Activated CD8-positive, alpha-beta T cell treated with anti-CD3 and anti-CD28 coated beads for 36 hours (primary cell): ENCODE measurements around the gene KANK3. TPM values are rescaled to one million over a fixed set of nuclear protein-coding genes. Genes with fewer than 3 reads are reported as not detected.
"Not testable (repeated sequence)": the region's sequence is repeated elsewhere in the genome, so short reads cannot be mapped to it uniquely, and the experiment has no call there.

Experiments used
- ATAC-seq: fragments of 200-7000 bp; cut with Tn5 transposase; one replicate; pipeline ENCODE4 v1.10.0; 2021; ENCODE audit warnings: mild to moderate bottlenecking, moderate library complexity
- CTCF ChIA-PET: fragments of 350-600 bp; sonication (Branson Sonifier 250); formaldehyde crosslinking; loops from one replicate; lab custom pipeline; 2021; ENCODE audit warnings: antibody characterized with exemption; lab: Charles Lee
- POLR2A ChIA-PET: fragments of 350-600 bp; sonication (Branson Sonifier 250); formaldehyde crosslinking; loops from one replicate; lab custom pipeline; 2021; ENCODE audit warnings: antibody characterized with exemption; lab: Charles Lee
- DNase-seq: peaks from one replicate; pipeline ENCODE4 v3.0.0-alpha.2; 2020
- H3K27ac Mint-ChIP-seq: one replicate; pipeline ENCODE4 v1.8.0; 2021; ENCODE audit warnings: mild to moderate bottlenecking, mixed read lengths
- H3K27me3 Mint-ChIP-seq: one replicate; pipeline ENCODE4 v1.8.0; 2021; ENCODE audit warnings: mixed read lengths
- H3K36me3 Mint-ChIP-seq: one replicate; pipeline ENCODE4 v1.8.0; 2021; ENCODE audit warnings: low read depth, mixed read lengths
- H3K4me1 Mint-ChIP-seq: one replicate; pipeline ENCODE4 v1.8.0; 2021; ENCODE audit warnings: low read depth, mixed read lengths
- H3K4me3 Mint-ChIP-seq: one replicate; pipeline ENCODE4 v1.8.0; 2021; ENCODE audit warnings: mild to moderate bottlenecking, moderate library complexity, mixed read lengths
- H3K9me3 Mint-ChIP-seq: one replicate; pipeline ENCODE4 v1.8.0; 2021; ENCODE audit warnings: mixed read lengths
- intact Hi-C: fragments of 100-400 bp; cut with micrococcal nuclease; formaldehyde crosslinking; loops from one replicate; pipeline ENCODE4 v1.10.0; 2022
- total RNA-seq, 2 experiments: library from RNA; stranded (reverse); gene quantifications; one replicate each; pipeline ENCODE4 v1.2.3, GENCODE V29; 2021
- TF ChIP-seq, protein P1 (sequence below): fragments of 200-600 bp; IDR thresholded peaks from one replicate; pipeline ENCODE4 v1.8.0; 2022; ENCODE audit warnings: antibody characterized with exemption, mild to moderate bottlenecking

KANK3 gene
- total RNA-seq, 2 experiments from 2014 or later = 3.6 TPM

DNA sequence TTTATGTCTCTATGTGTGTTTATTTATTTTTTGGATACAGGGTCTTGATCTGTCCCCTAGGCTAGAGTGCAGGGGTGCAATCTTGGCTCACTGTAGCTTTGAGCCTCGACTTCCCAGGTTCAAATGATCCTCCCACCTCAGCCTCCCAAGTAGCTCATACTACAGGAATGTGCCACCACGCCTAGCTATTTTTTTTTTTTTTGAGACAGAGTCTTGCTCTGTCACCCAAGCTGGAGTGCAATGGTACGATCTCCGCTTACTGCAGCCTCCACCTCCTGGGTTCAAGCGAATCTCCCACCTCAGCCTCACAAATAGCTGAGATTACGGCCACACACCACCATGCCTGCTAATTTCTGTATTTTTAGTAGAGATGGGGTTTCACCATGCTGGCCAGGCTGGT, 15.9 kb upstream of the KANK3 start:
- H3K27ac Mint-ChIP-seq = no peak overlapping the region
- no peaks in the 10 kb centered on the region for H3K36me3 Mint-ChIP-seq
- ChIA-PET CTCF (interaction anchor here (0.7 kb wide), 1 partner anchor 220 kb away, joined by 3 read pairs; no protein-coding TSS in a partner anchor), POLR2A (no interaction called here)
- DNase-seq (no peak), ATAC-seq (no peak)
- H3K27me3 Mint-ChIP-seq = peaks cover 18% of the 10 kb centered on the region
- TF ChIP-seq, protein P1, sequence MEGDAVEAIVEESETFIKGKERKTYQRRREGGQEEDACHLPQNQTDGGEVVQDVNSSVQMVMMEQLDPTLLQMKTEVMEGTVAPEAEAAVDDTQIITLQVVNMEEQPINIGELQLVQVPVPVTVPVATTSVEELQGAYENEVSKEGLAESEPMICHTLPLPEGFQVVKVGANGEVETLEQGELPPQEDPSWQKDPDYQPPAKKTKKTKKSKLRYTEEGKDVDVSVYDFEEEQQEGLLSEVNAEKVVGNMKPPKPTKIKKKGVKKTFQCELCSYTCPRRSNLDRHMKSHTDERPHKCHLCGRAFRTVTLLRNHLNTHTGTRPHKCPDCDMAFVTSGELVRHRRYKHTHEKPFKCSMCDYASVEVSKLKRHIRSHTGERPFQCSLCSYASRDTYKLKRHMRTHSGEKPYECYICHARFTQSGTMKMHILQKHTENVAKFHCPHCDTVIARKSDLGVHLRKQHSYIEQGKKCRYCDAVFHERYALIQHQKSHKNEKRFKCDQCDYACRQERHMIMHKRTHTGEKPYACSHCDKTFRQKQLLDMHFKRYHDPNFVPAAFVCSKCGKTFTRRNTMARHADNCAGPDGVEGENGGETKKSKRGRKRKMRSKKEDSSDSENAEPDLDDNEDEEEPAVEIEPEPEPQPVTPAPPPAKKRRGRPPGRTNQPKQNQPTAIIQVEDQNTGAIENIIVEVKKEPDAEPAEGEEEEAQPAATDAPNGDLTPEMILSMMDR = no peak
- H3K4me3 Mint-ChIP-seq = no peak overlapping the region
- peaks cover 29% of the 10 kb centered on the region for H3K4me1 Mint-ChIP-seq
- intact Hi-C loops = no loop called here
- H3K9me3 Mint-ChIP-seq = peaks cover 2% of the 10 kb centered on the region

DNA sequence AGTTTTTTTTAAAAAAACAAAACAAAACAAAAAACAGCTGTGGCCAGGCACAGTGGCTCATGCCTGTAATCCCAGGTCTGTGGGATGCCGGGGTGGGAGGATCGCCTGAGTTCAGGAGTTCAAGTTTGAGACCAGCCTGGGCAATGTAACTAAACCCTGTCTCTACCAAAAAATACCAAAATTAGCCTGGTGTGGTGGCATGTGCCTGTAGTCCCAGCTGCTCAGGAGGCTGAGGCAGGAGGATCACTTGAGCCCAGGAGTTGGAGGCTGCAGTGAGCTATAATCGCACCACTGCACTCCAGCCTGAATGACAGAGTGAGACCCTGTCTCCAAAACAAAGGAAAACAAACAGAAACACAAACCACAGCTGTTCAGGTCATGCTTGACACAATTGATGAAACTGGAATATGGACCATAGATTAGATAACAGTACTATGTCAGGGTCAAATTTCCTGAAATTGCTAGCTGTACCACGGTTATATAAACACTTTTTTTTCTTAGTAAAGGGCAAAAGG, 14.0 kb upstream of the KANK3 start:
- CTCF ChIA-PET = interaction anchor here (1.0 kb wide), 1 partner anchor 22 kb away, joined by 3 read pairs; no protein-coding TSS in a partner anchor
- POLR2A ChIA-PET = no interaction called here
- ATAC-seq (no peak), DNase-seq (no peak)
- Mint-ChIP-seq H3K27ac (no peak overlapping the region), H3K9me3 (peaks cover 2% of the 10 kb centered on the region), H3K36me3 (no peaks in the 10 kb centered on the region), H3K4me1 (peaks cover 15% of the 10 kb centered on the region), H3K4me3 (no peak overlapping the region), H3K27me3 (peaks cover 9% of the 10 kb centered on the region)
- intact Hi-C loops = no loop called here
- TF ChIP-seq, protein P1 = no peak

DNA sequence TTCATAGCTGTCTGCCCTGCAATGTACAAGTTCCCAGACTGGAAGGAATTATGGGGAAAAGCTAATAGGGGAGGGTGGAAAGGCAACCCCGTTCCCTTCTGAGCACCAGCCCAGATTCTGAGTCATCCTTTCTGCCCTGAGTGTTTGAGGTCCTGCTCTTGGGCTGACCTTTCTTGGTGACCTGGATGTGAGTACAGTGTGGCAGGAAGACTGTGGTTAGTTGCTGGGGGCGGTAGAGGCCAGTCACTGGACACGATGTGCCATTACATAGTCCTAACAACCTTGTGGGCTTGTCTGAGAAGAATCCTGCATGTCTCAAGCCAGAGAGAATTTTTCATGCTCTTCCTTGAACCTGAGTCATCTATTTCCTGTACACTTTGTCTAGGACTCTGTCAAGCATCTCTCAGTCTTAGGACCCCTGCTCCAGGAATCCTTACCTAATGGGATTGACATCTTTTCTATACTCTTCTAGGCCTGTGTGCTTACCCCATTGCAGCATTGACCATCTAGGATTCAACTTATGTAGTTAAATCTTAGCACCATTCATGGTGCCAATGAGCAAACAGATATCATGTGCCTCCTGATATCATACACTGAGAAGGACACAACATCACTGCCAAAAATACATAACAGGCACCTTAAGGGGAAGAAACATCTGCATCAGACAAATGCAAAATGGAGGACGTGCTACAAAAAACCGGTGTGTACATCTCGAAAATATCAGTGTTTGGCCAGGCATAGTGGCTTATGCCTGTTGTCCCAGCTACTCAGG, 12.8 kb upstream of the KANK3 start:
- Mint-ChIP-seq H3K9me3 (peaks cover 2% of the 10 kb centered on the region), H3K27me3 (peaks cover 11% of the 10 kb centered on the region), H3K27ac (no peak overlapping the region), H3K4me3 (no peak overlapping the region), H3K4me1 (peaks cover 10% of the 10 kb centered on the region), H3K36me3 (no peaks in the 10 kb centered on the region)
- intact Hi-C loops = no loop called here
- ChIA-PET POLR2A (interaction anchor here (1.3 to 1.5 kb wide), 2 partner anchors 7 to 75 kb away, joined by 3 to 4 read pairs; no protein-coding TSS in a partner anchor), CTCF (interaction anchor here (1.3 to 5.7 kb wide), 11 partner anchors 10 to 224 kb away, joined by 3 to 67 read pairs (median 37); partner anchors contain the start of genes ANGPTL4, KANK3, MARCHF2 and MYO1F)
- ATAC-seq (peak; percentile 70), DNase-seq (no peak)
- TF ChIP-seq, protein P1 = no peak

DNA sequence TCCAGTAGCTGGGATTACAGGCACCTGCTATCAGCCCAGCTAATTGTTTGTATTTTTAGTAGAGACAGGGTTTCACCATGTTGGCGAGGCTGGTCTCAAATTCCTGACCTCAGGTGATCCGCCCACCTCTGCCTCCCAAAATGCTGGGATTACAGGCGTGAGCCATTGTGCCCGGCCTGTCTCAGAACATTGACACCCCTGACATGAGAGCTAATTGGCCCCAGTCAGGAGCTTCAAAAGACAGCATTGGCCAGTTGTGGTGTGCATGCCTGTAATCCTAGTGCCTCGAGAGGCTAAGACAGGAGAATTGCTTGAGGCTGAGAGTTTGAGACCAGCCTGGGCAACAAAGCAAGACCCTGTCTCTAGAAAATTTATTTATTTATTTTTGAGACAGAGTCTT, 9.8 kb upstream of the KANK3 start:
- POLR2A ChIA-PET, H3K36me3 Mint-ChIP-seq, H3K9me3 Mint-ChIP-seq, DNase-seq, H3K4me3 Mint-ChIP-seq, ATAC-seq, H3K27ac Mint-ChIP-seq: not testable (repeated sequence)
- H3K27me3 Mint-ChIP-seq = peaks cover 15% of the 10 kb centered on the region
- intact Hi-C loops = loop anchor here (5.0 kb wide), 1 partner anchor 39 kb away; the partner anchor contains the start of gene RAB11B
- H3K4me1 Mint-ChIP-seq = peaks cover 10% of the 10 kb centered on the region
- CTCF ChIA-PET = interaction anchor here (0.8 to 5.7 kb wide), 23 partner anchors 9 to 288 kb away, joined by 3 to 67 read pairs (median 12); partner anchors contain the start of genes ANGPTL4, KANK3, MARCHF2 and MYO1F

DNA sequence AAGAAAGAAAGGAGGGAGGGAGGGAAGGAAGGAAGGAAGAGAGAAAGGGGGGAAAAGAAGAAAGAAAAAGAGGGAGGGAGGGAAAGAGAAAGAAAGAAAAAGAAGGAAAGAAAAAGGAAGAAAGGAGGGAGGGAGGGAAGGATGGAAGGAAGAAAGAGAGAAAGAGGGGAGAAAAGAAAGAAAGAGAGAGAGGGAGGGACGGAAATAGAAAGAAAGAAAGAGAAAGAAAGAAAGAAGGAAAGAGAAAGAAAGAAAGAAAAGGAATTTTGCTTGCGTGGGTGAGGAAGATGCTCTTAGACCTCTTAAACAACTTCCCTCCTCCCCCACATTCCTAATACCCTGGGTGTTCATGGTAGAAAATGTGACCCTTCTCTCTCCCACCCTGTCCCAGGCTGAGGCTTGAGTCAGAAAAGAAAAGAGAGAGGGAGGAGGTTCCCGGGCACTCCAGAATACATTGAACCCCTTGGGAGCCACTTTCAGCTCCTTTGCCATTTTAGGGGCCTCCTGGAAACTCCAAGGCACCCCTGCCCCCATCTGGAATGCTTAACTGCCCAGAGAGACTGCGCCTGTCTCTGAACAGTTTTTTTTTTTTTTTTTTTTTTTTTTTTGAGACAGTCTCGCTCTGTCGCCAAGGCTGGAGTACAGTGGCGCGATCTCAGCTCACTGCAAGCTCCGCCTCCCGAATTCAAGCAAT, 9.2 kb upstream of the KANK3 start:
- TF ChIP-seq, protein P1 = peak; percentile 11
- intact Hi-C loops = loop anchor here (5.0 kb wide), 1 partner anchor 40 kb away; the partner anchor contains the start of gene RAB11B
- H3K27ac Mint-ChIP-seq = no peak overlapping the region
- ChIA-PET CTCF (interaction anchor here (1.3 to 5.7 kb wide), 13 partner anchors 13 to 227 kb away, joined by 4 to 67 read pairs (median 23); partner anchors contain the start of genes ANGPTL4, MARCHF2, MYO1F and RAB11B), POLR2A (interaction anchor here (1.0 kb wide), 1 partner anchor 18 kb away, joined by 3 read pairs; no protein-coding TSS in a partner anchor)
- H3K4me1 Mint-ChIP-seq = peaks cover 10% of the 10 kb centered on the region
- DNase-seq (no peak), ATAC-seq (no peak)
- H3K27me3 Mint-ChIP-seq = peaks cover 15% of the 10 kb centered on the region
- no peaks in the 10 kb centered on the region for H3K36me3 Mint-ChIP-seq
- H3K4me3 Mint-ChIP-seq = no peak overlapping the region
- H3K9me3 Mint-ChIP-seq = peaks cover 2% of the 10 kb centered on the region

DNA sequence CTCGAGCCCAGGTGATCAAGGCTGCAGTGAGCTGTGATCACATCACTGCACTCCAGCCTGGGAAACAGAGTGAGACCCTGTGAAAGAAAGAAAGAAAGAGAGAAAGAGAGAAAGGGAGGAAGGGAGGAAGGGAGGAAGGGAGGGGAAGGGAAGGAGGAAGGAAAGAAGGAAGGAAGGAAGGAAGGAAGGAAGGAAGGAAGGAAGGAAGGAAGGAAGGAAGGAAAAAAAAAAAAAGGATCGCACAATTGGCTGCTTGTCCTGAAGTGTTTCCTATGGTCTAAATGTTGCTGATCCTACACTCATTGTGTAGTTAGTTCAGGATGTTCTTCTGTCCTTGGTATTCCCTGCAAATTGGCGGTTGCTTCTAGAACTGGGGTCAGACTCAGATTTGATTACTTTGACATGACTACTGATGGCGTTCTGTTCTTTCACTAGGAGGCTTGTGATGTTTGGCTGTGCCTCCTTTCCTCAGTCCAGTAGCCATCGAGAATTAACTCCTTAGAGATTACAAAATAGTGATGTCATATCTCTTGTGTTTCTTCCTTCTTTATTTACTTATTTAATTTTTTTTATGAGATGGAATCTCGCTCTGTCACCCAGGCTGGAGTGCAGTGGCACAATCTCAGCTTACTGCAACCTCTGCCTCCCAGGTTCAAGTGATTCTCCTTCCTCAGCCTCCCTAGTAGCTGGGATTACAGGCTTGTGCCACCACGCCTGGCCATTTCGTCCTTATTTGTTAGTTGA, 6.7 kb upstream of the KANK3 start:
- CTCF ChIA-PET, POLR2A ChIA-PET, DNase-seq, H3K27ac Mint-ChIP-seq, H3K4me1 Mint-ChIP-seq, H3K9me3 Mint-ChIP-seq, ATAC-seq, H3K36me3 Mint-ChIP-seq, H3K4me3 Mint-ChIP-seq: not testable (repeated sequence)
- H3K27me3 Mint-ChIP-seq = peaks cover 19% of the 10 kb centered on the region
- intact Hi-C loops = loop anchor here (5.0 kb wide), 1 partner anchor 42 kb away; the partner anchor contains the start of gene RAB11B
